ENCODE data around the gene BIRC5.

Gene BIRC5

GRCh38 chr17:78258323-78259191 lies 44.5 kb downstream of the BIRC5 start:
- TF ChIP-seq, protein P1, sequence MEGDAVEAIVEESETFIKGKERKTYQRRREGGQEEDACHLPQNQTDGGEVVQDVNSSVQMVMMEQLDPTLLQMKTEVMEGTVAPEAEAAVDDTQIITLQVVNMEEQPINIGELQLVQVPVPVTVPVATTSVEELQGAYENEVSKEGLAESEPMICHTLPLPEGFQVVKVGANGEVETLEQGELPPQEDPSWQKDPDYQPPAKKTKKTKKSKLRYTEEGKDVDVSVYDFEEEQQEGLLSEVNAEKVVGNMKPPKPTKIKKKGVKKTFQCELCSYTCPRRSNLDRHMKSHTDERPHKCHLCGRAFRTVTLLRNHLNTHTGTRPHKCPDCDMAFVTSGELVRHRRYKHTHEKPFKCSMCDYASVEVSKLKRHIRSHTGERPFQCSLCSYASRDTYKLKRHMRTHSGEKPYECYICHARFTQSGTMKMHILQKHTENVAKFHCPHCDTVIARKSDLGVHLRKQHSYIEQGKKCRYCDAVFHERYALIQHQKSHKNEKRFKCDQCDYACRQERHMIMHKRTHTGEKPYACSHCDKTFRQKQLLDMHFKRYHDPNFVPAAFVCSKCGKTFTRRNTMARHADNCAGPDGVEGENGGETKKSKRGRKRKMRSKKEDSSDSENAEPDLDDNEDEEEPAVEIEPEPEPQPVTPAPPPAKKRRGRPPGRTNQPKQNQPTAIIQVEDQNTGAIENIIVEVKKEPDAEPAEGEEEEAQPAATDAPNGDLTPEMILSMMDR (IDR thresholded peaks at IDR 0.05; ENCODE audit: borderline replicate concordance, insufficient read depth, low read depth, low read length): no peak
- peak overlapping the region; percentile 13 for H3K4me3 ChIP-seq (ENCODE audit: low read depth, low read length)

DNA sequence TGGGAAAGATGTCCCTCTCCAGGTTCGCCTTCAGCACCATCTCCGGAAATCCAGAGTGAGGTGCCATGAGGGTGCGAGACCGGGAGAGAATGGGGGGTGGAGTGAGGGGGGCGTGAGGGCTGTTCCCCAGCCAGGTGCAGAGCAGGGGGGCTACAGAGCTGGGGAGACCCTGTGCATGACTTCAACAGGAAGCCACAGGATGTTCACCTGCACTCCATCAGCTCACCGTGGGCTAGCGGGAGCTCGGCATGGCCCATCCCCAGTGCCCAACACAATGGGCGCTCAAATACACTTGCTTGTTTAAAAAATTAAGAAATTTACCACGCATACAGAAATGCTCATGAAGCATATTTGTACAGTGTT lies 45.1 kb downstream of the BIRC5 start:
- TF ChIP-seq, protein P1 (IDR thresholded peaks at IDR 0.05; ENCODE audit: borderline replicate concordance, insufficient read depth, low read depth, low read length): no peak
- H3K4me3 ChIP-seq (ENCODE audit: low read depth, low read length): no peak overlapping the region

GRCh38 chr17:78263063-78263735 lies 49.1 kb downstream of the BIRC5 start:
- TF ChIP-seq, protein P1 (IDR thresholded peaks at IDR 0.05; ENCODE audit: borderline replicate concordance, insufficient read depth, low read depth, low read length): no peak
- H3K4me3 ChIP-seq (ENCODE audit: low read depth, low read length): no peak overlapping the region

GRCh38 chr17:78263736-78264340 lies 49.8 kb downstream of the BIRC5 start:
- TF ChIP-seq, protein P1 (IDR thresholded peaks at IDR 0.05; ENCODE audit: borderline replicate concordance, insufficient read depth, low read depth, low read length): no peak
- no peak overlapping the region for H3K4me3 ChIP-seq (ENCODE audit: low read depth, low read length)

DNA sequence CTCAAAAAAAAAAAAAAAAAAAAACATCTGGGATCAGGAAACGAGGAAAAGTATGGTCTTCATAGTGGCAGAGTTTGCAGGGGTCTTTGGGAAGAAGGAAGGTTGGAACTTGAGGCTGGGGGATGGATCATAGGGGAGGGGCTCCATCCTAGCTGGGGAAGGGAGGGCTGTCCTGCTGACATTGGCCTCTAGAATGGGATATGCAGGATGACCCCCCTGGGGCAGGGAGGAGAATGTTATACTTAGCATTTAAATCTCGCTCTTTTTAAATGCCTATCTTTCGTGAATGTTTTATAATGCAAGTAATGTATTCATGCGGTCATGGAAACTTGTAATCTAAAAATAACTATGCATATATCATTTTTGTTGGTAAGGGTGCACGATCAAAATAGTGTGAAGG lies 50.5 kb downstream of the BIRC5 start:
- TF ChIP-seq, protein P1 (IDR thresholded peaks at IDR 0.05; ENCODE audit: borderline replicate concordance, insufficient read depth, low read depth, low read length): no peak
- no peak overlapping the region for H3K4me3 ChIP-seq (ENCODE audit: low read depth, low read length)

DNA sequence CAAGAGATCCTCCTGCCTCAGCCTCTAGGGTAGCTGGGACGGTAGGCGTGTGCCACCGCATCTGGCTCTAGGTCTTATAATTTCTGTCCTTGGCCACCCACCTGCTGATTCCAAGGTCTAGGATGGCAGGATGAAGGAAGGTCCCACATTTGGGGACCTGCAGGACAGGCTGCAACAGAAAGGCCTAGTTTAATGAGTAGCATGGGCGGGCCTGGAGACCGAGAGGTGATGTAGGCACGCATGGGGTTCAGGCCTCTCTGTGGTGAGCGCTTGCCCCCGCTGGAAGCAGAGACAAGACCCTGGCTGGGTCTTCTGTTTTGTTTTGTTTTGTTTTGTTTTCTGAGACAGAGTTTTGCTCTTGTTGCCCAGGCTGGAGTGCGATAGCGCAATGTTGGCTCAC lies 51.1 kb downstream of the BIRC5 start:
- no peak overlapping the region for H3K4me3 ChIP-seq (ENCODE audit: low read depth, low read length)
- TF ChIP-seq, protein P1 (IDR thresholded peaks at IDR 0.05; ENCODE audit: borderline replicate concordance, insufficient read depth, low read depth, low read length): no peak
